Measurements from ENCODE around the gene NLRP13.

NLRP13 gene

DNA sequence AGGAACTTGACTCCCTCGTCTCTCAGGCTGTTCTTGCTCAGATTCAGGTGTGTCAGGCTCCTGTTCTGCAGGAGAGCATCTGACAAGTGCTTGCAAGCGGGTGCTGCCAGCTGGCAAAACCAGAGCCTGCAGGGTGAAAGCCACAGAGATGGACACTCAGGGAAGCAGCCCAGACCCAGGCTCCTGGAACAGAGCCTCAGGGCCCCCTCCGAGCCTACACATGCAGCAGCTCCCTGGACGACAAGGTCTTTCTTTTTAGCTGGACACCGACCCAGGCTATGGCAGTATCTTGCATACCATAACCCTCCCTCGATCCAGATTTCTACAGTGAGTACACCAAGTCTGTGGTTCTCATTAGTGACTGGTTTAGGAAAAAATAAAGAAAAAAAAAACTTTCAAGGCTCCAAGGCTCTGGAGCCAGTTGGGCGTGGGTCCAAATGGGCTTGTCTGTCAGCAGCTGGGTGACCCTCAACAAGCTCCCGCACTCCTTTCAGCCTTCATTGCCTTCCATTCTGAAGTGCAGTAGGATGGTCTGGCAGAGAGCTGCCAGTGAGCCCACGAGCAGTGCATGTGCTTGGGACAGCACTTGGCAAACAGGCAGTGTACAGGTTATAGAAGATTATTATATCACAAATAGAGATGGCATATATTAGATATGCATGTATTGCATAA, 29.9 kb downstream of the NLRP13 start:
- DNase-seq (ENCODE audit: low read depth, low spot score) = no peak

DNA sequence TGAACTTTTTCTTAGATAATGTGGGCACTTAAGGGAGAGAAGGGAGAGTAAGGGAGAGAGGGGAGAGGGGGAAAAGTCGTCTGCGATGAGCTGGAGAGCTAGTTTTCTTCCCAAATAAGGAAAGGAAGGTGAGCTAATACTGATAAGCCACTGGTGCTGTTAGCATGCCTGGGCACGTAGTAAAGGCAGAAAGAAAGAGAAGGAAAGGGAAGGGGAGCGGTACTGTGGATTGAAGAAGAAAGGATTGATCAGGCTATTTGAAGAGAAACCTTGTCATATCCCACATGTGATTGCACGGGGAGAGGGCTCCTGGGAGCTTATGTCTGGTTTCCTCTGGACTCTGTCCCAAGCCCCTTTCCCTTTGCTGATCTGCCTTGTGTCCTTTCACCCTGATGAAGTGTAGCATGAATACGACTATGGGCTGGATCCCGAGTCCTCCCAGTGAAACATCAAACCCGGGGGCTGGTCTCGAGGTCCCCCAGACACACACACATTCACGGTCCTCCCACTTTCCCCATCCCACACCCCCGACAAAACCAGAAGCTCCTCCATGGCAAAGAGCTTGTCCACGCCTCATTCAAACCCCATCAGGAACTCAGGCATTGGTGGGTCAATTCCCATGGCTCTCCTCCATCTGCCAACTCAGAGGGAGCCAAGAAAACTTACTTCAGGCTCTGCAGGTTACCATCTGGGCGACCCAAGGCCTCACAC, 30.6 kb downstream of the NLRP13 start:
- no peak for DNase-seq (ENCODE audit: low read depth, low spot score)

DNA sequence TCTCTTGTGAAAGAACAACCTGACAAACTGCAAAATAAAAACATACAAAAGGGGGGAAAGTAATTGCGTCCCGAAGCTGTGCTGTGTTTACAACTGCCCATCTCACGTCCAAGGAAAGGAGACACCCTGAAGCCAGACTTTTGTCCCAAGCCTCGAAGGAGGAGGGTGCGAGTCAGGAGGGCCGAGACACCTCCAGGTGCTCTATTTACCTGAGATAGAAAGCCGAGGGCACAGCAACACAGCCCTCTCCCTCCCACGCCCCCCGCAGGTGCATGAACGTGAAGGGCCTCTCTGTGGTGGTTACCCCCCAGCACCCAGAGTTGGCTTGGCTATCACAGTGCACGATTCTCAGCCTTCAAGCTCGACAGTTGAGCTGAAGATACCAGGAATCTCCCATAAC, 33.2 kb downstream of the NLRP13 start:
- no peak for DNase-seq (ENCODE audit: low read depth, low spot score)

DNA sequence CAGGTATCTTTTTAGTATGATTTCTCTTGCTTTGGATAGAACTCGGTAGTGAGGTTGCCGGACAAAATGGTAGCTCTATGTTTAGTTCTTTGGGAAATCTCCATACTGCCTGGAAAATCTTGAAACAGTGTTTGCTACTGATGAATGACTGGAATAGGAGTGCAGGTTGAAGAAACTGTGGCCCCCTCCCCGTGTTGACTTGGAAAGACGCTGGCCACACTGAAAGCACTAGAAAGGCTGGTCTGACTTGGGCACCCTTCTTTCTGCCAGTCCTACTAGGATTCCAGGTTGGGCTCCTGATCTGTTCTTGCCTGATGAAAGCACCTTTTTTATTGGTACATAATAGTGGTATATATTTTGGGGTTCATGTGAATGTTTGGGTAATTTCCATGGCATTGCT, 49.5 kb downstream of the NLRP13 start:
- no peak for DNase-seq (ENCODE audit: low read depth, low spot score)

DNA sequence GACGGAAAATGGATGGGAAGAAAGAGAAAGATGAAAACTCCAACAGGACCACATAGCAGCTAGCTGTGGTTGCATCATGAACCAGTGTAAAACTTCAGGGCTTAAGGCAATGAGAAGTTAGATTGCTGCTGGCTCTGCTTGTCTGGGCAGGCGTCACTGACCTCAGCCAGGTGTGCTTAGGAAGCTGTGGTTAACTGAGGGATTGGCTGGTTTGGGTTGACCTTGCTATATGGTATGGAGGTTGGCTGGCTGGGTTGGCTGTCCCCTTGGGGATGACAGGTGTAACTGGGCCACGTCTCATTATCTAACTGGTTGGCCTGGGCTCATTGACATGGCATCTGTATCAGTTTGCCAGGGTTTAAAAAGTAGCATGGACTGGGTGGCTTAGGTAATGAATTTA, 54.9 kb downstream of the NLRP13 start:
- no peak for DNase-seq (ENCODE audit: low read depth, low spot score)

GRCh38 chr19:55870736-55871135, 61.4 kb downstream of the NLRP13 start:
- no peak for DNase-seq (ENCODE audit: low read depth, low spot score)

GRCh38 chr19:55867101-55867500, 65.0 kb downstream of the NLRP13 start:
- no peak for DNase-seq (ENCODE audit: low read depth, low spot score)

- no peak for DNase-seq (ENCODE audit: low read depth, low spot score)
Measured at GRCh38 chr19:55866521-55866920, 65.6 kb downstream of the NLRP13 start.

GRCh38 chr19:55858969-55859368, 73.2 kb downstream of the NLRP13 start:
- no peak for DNase-seq (ENCODE audit: low read depth, low spot score)

DNA sequence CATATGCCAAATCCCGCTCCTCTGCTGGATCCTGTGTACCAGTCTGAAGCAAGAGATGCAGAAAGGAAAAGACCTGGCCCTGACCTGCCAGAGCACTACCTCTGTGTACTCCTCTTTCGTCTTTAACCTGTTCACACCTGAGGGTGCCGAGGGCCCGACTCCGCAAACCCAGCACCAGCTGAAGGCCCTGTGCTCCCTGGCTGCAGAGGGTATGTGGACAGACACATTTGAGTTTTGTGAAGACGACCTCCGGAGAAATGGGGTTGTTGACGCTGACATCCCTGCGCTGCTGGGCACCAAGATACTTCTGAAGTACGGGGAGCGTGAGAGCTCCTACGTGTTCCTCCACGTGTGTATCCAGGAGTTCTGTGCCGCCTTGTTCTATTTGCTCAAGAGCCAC, 73.7 kb downstream of the NLRP13 start:
- no peak for DNase-seq (ENCODE audit: low read depth, low spot score)

- DNase-seq (ENCODE audit: low read depth, low spot score) = no peak
Measured at GRCh38 chr19:55857974-55858373, 74.2 kb downstream of the NLRP13 start.

GRCh38 chr19:55857149-55857548, 75.0 kb downstream of the NLRP13 start:
- no peak for DNase-seq (ENCODE audit: low read depth, low spot score)

- DNase-seq (ENCODE audit: low read depth, low spot score) = no peak
Measured at GRCh38 chr19:55855160-55855559, 77.0 kb downstream of the NLRP13 start.

Measured in smooth muscle cell of the brain vasculature (primary cell).